GM18508 (cell line): ENCODE data around the gene TOM1L1.
A peak's percentile ranks its signal among the peaks of the same experiment; 100 is the strongest.
"Not testable (repeated sequence)": the region's sequence is repeated elsewhere in the genome, so short reads cannot be mapped to it uniquely, and the experiment has no call there.

ENCODE experiments used
- ATAC-seq: cut with Tn5 transposase; IDR thresholded peaks from one replicate; pipeline ENCODE4 v1.9.1; 2021; ENCODE audit warnings: moderate number of reproducible peaks; ENCODE audit not compliant: insufficient read depth, unreplicated experiment

The TOM1L1 gene, protein sequence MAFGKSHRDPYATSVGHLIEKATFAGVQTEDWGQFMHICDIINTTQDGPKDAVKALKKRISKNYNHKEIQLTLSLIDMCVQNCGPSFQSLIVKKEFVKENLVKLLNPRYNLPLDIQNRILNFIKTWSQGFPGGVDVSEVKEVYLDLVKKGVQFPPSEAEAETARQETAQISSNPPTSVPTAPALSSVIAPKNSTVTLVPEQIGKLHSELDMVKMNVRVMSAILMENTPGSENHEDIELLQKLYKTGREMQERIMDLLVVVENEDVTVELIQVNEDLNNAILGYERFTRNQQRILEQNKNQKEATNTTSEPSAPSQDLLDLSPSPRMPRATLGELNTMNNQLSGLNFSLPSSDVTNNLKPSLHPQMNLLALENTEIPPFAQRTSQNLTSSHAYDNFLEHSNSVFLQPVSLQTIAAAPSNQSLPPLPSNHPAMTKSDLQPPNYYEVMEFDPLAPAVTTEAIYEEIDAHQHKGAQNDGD

DNA sequence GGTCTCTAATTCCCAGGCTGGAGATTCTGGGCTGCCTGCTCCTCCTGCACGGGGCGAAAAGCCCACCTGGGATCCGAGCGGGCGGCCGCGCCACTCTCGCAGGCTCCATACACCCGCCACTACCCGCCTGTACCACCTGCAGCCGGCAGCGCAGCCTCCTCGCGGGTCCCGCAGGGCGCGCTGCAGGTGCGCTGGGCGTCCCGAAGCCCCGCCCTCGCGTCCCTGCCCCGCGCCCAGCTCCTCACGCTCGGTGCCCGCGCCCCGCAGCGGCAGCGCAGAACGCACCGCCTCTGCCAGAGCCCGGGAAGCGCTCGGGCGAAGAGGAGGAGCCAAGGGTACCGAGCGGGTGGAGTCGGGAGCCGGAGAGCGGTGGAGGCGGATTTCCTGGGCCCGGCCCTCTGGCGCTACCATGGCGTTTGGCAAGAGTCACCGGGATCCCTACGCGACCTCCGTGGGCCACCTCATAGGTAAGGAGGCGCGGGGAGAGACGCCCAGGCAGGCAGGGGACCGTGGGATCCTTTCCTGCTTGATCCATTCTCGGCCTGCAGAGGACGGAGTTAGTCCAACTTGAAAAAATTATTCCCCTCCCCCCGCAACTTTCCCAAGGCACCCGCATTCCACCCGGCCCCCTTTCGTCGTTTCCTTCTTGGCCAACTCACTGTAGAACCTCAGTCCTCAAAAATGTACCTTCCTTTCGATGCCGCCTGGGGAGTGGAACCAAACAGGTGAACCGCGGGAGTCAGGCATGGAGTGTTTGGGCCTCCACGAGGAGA is at the start of gene TOM1L1:
TSS of gene TOM1L1 (plus strand) at position 396 of the 773 bp plus-strand sequence. CDS start at position 410, 14 bp downstream.
- peak; percentile 41 for ATAC-seq

DNA sequence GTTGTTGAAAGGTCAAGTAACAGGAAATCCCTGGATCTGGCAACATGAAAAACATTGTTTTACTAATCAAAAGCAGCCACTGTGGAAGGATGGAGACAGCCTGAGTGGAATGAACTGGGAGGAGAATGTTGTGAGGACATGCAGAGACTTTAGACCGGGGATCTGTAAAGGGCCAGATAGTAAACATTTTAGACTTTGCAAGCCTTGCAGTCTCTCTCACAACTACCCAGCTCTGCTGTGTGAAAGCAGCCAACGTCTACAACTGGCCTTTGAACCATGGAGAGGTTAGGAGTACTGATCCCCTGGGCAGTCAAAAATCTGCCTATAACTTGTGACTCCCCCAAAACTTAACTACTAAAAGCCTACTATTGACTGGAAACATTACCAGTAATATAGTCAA is 41.5 kb upstream of the TOM1L1 start:
- ATAC-seq = no peak

GRCh38 chr17:54860617-54861470 is 39.8 kb upstream of the TOM1L1 start:
- no peak for ATAC-seq

- ATAC-seq = no peak
These were observed 39.1 kb upstream of the TOM1L1 start for GRCh38 chr17:54861471-54861983.

DNA sequence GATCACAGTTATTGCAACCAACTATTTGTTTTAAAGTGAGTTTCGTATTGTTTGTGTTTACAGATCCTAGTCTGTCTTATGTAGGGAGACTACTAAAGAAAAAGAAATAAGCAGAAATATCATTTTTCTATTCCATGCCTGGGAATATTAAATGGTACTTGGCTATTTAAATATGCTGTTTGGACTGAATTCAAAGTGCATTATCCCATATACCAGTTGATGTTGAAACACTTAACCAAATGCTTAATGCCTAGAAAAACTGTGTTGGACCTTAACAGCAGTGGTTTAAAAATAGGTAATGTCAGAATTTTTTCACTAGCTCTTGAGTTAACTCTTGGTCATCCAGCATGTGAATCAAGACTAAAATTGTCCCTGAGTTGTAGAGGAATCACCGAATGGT is 37.5 kb upstream of the TOM1L1 start:
- no peak for ATAC-seq

DNA sequence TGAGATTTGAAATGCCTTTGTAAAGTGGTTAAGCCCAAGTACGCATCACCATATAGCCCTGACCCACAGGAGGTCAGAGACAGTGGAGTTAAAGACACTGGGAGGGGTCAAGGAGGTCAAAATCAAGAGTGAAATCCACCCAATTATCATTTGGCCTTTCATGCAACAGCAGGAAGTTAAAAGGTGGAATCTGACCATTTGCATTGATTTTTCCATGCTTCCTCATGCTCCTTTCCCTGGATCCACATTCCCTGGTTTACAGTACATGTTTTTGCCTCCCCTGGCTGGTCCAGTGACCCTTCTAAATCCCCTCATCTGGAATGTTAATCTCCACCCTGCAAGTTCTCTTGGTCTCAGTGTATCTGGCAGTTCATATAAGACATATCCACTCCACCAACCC is 36.6 kb upstream of the TOM1L1 start:
- ATAC-seq = no peak

DNA sequence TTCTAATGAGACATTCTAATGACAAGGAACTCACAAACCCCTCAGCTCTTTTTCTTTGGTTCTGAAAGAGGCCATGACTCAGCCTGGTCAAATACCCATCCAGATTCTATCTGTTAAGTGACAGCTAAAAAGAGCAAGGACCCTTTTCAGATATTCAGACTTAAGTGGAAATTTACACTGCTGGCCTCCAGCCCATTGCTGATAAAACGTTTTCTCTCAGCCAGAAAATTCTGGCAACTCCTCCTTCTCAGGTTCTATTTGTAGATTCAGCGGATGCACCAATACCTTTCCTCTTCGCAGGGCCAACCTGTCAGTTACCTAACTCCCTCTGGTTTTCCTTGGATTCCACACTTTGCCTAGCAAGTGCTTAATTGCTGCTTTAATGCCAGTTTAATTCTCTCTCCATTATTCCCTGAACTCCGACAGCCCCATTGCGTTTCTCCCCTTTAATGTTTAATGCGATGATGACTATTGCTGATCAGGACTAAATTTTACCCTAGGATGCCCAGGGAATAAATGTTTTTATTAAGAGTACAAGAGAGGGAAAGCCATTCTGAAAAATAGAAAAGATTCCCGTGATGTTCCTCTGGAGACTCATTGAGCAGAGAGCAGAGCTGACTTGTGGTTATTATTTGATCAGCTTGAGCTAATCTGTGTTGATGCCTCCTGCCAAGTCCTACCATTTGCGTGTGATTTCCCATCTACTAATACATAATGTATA is 35.9 kb upstream of the TOM1L1 start:
- no peak for ATAC-seq

DNA sequence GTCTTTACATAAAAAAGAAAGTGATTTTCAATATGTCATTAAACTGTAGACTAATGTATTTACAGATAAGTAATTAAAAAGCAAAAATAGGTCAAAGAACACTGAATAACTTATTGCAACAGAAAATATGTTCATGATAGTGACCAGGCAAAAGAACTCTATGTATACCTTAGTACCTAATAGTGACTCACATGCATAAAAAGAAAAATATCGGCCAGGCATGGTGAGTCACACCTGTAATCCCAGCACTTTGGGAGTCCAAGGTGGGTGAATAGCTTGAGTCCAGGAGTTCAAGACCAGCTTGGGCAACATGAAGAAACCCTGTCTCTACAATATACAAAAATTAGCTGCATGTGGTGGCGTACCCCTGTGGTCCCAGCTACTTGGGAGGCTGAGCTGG is 33.0 kb upstream of the TOM1L1 start:
- no peak for ATAC-seq

DNA sequence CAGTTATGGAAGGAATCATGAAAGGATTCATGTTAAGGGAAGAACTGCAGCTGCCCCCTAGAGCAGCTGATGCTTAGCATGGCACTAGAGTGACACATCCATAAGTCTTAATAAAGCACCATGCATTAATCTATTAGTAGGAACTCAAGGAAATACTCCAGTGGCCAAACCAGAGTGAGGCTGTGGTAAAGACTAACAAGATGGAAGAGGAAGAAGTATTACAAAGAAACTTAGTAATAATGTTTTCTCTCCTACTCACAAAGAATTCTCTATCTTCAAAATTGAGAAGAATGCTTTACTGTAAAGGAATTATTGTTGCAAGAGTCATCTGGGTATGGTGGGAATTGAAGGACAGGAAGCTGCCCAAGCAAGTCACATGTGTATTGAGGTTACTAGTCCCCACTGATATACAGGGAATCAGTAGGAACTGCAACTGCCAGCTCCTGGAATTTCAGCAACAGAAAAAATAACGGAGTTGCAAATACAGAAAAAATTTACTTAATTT is 29.9 kb upstream of the TOM1L1 start:
- no peak for ATAC-seq

- ATAC-seq = not testable (repeated sequence)
These were observed 24.7 kb upstream of the TOM1L1 start for GRCh38 chr17:54875906-54876305.

GRCh38 chr17:54876656-54877195 is 23.9 kb upstream of the TOM1L1 start:
- no peak for ATAC-seq

DNA sequence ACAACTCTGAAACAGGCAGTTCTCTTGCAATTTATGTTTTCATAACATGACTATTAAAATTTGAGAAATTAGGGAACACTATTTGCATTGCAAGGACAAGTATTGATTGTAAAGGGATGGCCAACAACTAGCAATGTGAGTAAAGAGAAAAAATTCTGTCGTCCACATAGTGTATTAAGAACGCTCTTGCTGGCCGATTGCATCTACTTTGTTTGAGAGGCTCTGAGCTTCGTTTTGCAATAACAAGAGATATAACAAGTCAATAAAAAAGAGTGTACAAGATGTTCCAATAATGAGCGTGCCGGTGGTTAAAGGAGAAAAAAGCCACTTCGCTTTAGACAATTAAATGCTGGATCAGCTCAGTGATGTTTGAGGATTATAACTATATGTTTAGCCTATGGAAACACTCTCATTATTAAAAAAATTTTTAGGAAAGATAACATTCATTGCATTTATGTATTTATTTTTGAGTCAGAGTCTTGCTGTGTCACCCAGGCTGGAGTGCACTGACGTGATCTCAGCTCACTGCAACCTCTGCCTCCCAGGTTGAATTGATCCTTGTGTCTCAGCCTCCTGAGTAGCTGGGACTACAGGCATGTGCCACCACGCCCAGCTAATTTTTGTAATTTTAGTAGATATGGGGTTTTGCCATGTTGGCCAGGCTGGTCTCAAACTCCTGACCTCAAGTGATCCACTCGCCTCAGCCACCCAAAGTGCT is 19.2 kb upstream of the TOM1L1 start:
- ATAC-seq = no peak

DNA sequence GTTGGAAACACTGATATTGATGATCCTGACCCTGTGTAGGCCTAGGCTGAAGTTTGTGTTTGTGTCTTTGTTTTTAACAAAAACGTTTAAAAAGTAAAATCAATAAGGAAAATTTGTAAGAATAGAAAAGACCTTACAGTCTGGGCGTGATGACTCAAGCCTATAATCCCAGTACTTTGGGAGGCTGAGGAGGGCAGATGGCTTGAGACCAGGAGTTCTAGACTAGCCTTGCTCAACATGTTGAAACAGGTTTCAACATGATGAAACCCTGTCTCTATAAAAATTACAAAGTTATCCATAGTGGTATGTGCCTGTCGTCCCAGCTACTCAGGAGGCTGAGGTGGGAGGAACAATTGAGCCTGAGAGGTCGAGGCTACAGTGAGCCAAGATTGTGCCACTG is 18.3 kb upstream of the TOM1L1 start:
- ATAC-seq = no peak

- peak; percentile 96 for ATAC-seq
These were observed 17.7 kb upstream of the TOM1L1 start for GRCh38 chr17:54882950-54883349.

- ATAC-seq = no peak
These were observed 16.7 kb upstream of the TOM1L1 start for GRCh38 chr17:54883939-54884338.

DNA sequence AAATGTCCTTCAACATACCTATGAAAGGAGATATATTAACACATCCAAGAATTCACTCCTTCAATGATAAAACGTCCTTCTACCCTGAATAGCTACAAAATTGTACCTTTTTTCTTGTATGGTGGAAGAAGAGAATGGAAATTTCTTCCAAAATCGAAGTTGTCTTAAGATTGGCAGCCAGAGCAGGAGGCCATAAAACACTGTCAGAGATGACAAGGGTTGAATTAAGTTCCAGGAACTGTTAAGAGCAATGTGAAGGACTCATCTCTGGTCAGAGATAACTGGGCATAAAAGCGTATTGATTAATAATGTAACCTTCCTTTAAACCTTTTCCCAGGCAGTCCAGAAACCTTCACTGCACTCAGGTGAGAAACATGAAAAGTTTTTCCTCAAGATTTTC is 12.9 kb upstream of the TOM1L1 start:
- no peak for ATAC-seq

DNA sequence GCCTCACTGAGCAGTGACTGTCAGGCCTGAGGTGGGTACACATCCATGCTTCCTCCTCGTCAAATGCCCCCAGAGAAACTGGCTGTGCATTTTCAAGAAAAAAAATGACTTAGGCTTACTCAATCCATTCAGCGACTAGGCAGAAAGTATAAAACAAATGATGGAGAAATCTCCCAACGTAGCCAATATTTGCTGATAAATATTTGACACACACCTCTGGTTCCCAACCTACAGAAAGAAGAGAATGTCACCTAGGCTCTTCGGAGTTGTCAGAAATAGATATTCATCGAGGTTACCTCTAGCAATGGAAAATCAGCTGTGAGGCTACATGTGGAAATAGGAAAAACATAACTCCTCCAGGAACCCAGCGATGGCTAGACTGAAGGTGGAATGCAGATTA is 12.4 kb upstream of the TOM1L1 start:
- no peak for ATAC-seq

- ATAC-seq = no peak
These were observed 11.7 kb upstream of the TOM1L1 start for GRCh38 chr17:54888981-54889380.
